HepG2 (cell line): ENCODE measurements around the gene CTAG1B.
"Not testable (repeated sequence)": the region's sequence is repeated elsewhere in the genome, so short reads cannot be mapped to it uniquely, and the experiment has no call there.

ENCODE experiments used
- POLR2A ChIP-seq, 2 experiments: IDR thresholded peaks; 2 replicates each; pipeline ENCODE4 v1.6.1; 2011; ENCODE audit warnings: low read depth in 2 of 2, low read length in 2 of 2, mild to moderate bottlenecking in 1 of 2, moderate library complexity in 1 of 2; ENCODE audit not compliant: insufficient read depth in 1 of 2
- TCF7L2 ChIP-seq: IDR thresholded peaks from 2 replicates; pipeline ENCODE4 v1.6.1; 2011; ENCODE audit warnings: mild to moderate bottlenecking, low read depth, low read length, moderate library complexity
- ZZZ3 ChIP-seq: sonication (generic); formaldehyde crosslinking; IDR thresholded peaks from 2 replicates; pipeline ENCODE4 v1.4.0; 2020; ENCODE audit warnings: missing genetic modification reagents, mild to moderate bottlenecking, borderline replicate concordance

GRCh38 chrX:154607976-154608375 is 11.1 kb downstream of the CTAG1B start:
- TF ChIP-seq TCF7L2; POLR2A (IDR thresholded peaks at IDR 0.05; ENCODE audit: insufficient read depth in 1 of 2, low read depth in 2 of 2, low read length in 2 of 2); ZZZ3: not testable (repeated sequence)
